ENCODE measurements around the gene AHR.
"Not testable (repeated sequence)": the region's sequence is repeated elsewhere in the genome, so short reads cannot be mapped to it uniquely, and the experiment has no call there.

Gene AHR

GRCh38 chr7:17376595-17376994 lies 78.1 kb downstream of the AHR start:
- no peak for DNase-seq (ENCODE audit: low spot score)

GRCh38 chr7:17380736-17381662 lies 82.5 kb downstream of the AHR start:
- no peak for DNase-seq (ENCODE audit: low spot score)

GRCh38 chr7:17382408-17383354 lies 84.2 kb downstream of the AHR start:
- not testable (repeated sequence) for DNase-seq (ENCODE audit: low spot score)

GRCh38 chr7:17384400-17384799 lies 85.9 kb downstream of the AHR start:
- no peak for DNase-seq (ENCODE audit: low spot score)

DNA sequence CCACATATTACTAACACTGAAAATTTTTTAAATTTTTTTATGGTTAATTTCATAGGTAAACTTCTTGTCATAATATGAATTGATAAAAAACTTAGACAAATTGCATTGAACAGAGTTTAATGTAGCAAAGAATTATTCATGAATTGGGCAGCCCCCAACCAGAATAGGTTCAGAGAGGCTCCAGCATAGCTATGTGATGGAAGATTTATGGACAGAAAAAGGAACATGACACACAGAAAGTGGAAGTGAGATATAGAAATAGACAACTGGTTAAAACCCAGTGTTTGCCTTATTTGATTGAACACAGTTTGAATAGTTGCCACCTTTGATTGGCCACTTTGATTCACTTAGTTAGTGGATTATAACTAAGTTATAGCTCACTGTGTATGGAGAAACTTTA lies 87.2 kb downstream of the AHR start:
- no peak for DNase-seq (ENCODE audit: low spot score)

- DNase-seq (ENCODE audit: low spot score): no peak
Measured at GRCh38 chr7:17390392-17390791, 91.9 kb downstream of the AHR start.

- no peak for DNase-seq (ENCODE audit: low spot score)
Measured at GRCh38 chr7:17391366-17391765, 92.9 kb downstream of the AHR start.

DNA sequence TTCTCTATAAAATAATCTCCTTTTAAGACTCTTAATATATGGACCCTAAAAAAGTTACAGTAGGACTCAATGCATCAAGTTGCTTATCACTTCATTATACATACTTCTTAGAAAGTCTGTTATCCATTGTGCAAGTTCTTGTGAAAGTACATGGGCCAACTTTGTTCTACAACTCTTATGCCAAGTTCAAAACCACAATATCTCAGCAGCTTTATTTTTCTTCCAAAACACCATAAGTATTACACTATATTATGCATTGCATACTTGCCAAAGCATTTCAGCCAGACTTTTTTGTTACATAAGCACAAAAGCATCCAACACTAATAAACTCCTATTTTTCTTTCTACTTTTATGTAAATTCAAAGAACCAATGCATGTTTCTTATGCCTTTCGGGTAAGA lies 94.4 kb downstream of the AHR start:
- DNase-seq (ENCODE audit: low spot score): no peak

GRCh38 chr7:17394563-17394962 lies 96.1 kb downstream of the AHR start:
- DNase-seq (ENCODE audit: low spot score): not testable (repeated sequence)
